DMS 273 (cell line): Measurements from ENCODE around the gene CLEC4D.
"Not testable (repeated sequence)": the region's sequence is repeated elsewhere in the genome, so short reads cannot be mapped to it uniquely, and the experiment has no call there.

Source experiments
- DNase-seq: peaks from one replicate; lab custom pipeline; 2025; ENCODE audit not compliant: unreplicated experiment; lab: John Stamatoyannopoulos, UW

Gene CLEC4D

DNA sequence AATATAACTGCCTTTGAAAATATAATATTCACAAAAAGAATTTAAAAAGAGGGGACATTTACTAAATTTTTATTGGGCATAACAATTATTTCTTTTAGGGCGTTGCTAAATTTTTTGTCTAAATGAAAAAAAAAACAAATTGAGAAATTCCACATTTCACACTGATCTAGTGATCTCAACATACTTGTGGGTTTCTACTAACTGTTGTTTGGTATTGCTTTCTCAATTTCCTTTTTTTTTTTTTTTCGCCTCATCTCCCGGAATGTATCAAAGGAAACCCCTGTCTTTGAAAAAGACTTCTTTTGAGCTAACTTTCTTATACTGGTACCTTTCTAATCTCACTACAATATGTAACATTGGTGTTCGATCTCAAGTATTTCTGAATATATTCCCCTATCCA lies at the start of gene CLEC4D:
CLEC4D (plus strand) TSS at position 248 of the 400 bp plus-strand sequence. CDS start 230 bp downstream, outside the sequence.
- DNase-seq = no peak

DNA sequence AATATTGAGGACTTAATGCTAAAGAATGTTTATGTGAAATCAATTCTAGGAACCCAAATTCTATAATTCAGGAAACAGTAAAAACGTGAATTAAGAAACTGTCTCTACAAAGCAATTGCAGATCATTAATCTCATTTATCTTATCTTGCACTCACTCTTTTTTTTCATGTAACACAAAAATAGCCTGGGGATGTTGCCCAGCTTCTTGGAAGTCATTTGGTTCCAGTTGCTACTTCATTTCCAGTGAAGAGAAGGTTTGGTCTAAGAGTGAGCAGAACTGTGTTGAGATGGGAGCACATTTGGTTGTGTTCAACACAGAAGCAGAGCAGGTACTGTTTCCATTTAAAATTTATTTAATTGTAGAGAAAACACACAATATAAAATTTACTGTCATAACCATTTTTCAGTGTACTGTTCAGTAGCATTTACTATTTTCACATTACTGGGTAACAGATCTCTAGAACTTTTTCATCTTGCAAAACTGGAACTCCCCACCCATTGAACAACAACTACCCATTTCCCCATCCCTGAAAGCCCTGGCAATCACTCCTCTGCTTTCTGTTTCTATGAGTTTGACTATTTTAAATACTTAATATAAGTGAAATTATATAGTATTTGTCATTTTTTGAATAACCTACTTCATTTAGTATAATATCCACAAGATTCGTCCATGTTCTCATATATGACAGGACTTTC lies 47.9 kb upstream of the CLEC4D start:
- no peak for DNase-seq

DNA sequence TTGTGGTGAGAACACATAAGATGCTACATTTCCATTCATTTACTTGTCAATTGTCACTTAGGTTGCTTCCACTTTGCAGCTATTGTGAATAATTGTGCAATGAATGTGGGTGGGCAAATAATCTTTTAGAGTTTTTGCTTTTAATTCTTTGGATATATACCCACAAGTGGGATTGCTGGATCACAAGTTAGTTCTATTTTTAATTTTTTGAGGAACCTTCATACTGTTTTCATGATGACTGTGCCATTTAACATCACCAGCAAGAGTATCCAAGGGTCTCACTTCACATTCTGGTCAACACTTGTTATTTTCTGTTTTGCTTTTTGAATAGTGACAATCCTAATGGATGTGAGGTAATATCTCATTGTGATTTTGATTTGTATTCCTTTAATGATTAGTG lies 47.1 kb upstream of the CLEC4D start:
- no peak for DNase-seq

DNA sequence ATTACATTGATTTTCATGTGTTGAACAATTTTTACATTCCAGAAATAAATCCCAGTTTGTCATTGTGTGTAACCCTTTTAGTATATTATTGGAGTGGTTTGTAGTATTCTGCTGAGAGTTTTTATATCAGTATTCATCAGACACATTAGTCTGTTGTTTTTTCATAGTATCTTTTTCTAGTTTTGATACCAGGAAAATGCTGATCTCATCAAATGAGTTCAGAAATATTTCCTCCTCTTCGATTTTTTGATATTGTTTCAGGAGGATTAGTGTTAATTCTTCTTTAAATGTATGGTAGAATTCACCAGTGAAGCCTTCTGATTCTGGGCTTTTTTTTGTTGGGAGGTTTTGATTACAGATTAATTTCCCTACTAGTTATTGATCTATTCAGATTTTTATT lies 42.2 kb upstream of the CLEC4D start:
- no peak for DNase-seq

DNA sequence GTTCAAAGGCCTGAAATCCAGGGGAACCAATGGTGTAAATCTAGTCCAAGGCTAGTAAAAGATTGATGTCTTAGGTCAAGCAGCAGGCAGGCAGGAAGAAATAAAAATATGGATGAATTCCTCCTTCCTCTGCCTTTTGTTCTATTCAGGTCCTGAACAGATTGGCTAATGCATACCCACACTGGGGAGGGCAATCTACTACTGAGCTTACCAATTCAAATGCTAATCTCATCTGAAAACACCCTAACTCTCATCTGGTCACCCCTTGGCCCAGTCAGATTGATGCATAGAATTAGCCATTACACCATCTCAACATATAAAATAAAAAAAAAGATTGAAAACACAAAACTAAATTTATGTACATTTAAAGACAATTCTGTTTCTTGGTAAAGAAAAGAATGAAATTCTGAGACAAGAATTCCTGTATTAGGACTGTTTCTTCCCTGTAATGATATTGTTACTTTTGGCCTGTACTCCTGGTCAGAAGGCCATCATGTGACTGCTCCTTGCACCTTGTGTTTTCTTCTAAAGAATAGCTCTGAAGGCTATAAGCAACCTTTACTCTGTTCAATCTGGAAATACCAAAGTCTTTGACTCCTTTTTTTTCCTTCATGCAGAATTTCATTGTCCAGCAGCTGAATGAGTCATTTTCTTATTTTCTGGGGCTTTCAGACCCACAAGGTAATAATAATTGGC lies 37.6 kb upstream of the CLEC4D start:
- no peak for DNase-seq

DNA sequence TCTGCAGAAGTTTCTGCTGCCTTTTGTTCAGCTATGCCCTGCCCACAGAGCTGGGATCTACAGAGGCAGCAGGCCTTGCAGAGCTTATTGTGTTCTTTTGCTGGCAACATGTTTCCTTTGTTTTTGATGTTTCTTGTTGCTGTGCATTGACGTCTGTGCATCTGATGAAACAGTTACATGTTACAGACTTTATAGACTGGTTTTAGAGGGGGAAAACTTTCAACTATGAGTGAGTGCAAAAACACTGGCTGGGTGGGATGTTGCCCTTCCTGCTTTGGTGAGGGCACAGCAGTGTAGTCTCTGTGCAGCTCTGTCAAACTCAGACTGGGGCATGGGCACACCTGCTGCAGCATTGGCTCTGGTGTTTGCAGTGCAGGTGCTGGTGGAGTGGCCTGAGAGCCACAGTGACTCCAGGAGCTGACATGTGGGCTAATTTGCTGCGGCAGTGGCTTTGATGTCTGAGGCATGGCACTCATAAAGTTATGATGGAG lies 30.7 kb upstream of the CLEC4D start:
- no peak for DNase-seq

DNA sequence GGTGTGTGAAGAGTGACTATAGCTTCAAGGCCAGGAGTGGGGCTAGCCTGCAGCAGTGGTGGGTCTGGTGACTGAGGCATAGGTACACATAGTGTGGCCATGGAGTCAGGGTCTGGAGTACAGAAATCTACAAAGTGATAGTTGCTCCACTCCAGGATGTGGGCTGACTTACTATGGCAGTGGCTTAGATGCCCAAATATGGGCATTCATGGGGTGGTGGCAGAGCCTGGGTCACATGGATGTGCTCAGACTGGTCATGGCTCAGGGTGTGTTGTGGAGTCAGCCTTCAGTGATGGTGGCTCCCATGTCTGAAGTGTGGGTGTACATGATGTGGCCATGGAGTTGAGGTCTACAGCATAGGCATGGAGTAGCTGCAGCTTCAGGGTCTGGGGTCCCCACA lies 30.2 kb upstream of the CLEC4D start:
- no peak for DNase-seq

DNA sequence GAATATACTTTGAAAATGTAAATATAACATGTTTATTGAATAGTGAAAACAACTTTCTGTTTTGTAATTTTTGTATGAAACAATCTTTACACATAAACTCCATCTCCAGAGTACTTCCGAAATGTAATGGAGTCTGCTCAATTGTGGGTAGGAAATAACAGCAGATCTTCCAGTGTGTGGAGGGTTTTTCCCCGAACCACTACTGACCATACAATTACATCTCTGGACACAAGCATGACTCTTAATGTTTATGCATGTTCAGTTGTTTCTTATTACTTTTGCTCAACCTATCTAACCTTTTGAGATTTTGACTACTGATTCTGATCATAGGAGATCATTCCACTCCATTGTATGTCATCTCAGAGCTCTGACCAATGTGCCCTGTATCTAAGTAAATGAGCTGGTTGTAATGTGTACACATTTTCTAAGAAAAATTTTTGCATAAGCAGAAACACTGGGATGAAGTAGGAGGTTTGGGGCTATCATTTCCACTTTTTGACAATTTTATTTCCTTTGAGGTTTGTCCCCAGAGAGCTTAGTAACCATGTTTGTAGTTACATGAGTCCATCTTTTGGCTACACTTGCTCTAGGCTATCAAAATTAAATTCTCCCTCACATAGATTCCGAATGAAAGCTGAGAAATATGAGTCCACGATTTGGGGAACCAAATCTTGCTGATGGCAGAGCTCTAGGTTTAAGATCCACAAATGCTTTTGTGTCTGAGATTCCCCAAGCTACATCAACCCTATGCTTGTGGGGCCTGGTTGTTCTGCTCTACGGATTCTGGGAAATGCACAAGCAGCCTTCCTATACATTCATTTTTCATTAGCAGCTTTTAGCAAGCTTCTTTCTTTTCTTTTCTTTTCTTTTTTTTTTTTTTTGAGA lies 21.4 kb upstream of the CLEC4D start:
- no peak for DNase-seq

DNA sequence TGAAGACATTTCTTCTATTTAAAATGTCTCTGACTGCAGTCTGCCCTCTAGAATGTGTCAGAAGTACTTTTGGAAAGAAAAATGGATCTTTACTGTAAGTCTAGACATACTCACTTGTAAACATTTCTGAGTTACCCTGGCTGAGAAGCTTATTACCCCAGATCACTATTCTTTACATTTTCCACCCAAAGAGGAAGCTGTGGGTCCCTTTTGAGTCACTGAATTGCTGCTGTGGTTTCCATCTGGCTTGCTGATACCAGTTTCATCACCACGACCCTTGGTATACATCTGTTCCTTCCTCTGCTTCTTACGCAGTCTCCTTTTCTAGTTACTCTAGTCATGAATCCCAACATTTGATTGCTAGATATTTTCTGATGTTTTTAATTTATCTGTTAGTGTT lies 20.2 kb upstream of the CLEC4D start:
- DNase-seq = no peak

DNA sequence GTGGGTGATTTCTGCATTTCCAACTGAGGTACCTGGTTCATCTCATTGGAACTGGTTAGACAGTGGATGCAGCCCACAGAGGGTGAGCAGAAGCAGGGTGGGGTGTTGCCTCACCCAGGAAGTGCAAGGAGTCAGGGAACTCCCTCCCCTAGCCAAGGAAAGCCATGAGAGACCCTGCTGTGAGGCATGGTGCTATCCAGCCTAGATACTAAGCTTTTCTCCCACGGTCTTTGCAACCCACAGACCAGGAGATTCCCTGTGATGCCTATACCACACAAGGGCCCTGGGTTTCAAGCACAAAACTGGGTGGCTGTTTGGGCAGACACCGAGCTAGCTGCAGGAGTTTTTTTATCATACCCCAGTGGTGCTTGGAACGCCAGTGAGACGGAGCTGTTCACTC lies 17.6 kb upstream of the CLEC4D start:
- not testable (repeated sequence) for DNase-seq

DNA sequence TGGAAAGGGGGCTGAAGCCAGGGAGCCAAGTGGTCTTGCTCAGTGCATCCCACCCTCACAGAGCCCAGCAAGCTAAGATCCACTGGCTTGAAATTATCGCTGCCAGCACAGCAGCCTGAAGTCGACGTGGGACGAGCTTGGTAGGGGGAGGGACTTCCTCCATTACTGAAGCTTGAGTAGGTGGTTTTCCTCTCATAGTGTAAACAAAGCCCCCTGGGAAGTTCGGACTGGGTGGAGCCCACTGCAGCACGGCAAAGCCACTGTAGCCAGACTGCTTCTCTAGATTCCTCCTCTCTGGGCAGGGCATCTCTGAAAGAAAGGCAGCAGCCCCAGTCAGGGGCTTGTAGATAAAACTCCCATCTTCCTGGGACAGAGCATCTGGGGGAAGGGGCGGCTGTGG lies 17.2 kb upstream of the CLEC4D start:
- DNase-seq = not testable (repeated sequence)

DNA sequence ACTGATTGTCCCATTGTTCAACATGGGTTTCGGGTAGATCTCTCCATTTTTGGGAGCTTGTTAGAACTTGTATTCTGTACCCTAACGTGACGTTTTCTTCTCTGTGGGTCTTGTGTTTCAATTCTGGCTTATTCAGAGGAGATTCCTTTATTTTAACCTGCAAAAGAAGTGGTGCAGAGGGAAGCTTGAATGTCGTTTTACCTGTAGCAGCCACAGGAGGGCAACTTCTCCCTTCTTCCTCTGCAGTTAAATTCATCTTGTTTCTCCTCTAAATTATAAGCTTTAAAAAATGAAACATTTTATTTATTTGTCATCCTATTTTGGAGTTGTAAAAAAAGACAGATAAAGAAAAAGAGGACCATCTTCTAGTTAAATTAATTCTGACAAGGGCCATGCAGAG lies 13.7 kb upstream of the CLEC4D start:
- no peak for DNase-seq

DNA sequence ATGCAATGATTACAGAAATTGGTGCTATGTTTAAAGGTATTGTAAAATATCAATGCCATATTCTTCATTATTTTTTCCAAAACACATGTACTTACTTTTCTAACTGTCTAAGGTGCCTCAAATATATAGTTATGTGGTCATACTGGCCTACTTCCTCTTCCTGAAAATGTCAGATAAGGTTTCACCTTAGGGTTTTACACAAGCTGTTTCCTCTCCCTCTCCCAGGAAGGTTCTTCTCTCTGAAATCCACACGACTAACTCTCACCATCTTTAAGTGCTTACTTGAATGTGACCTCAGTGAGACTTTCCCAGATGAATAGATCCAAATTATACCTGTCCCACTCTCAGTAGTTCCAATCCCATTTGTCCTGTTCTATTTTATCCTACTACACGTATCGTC lies 11.6 kb upstream of the CLEC4D start:
- no peak for DNase-seq

DNA sequence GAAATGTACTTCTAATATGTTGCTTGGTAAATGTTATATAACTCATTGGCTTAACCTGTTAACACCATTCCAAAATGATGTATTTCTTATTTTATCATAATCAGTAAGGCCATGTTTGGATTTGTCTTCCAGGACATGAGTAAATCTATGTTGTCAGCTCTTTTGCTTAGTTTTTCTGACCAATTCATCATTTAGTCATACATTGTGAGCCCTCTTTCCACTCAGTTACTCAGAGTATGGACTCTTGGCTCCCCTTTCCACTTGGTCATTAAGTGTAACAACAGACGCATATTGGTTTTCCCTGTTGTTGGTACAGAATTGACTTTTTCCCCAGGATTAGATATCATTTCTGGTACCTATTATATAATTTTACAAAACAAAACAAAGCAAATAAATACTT lies 9.0 kb upstream of the CLEC4D start:
- DNase-seq = no peak

DNA sequence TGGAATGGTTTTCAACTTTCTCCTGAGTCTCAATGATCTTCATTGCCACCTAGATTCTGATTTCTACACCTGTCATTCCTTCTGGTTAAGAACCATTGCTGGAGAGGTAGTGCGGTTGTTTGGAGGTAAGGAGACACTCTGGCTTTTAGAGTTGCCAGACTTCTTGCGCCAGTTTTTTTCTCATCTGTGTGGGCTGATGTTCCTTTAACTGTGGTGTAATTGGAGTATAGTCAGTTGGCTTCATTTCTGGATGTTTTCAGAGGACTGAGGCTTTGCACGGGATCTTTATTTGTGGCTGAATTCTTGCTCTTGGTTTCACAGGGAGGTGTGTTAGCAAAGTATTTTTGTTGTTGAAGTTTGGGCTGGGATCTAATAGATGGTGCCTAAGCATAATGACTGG lies 5.7 kb upstream of the CLEC4D start:
- no peak for DNase-seq

DNA sequence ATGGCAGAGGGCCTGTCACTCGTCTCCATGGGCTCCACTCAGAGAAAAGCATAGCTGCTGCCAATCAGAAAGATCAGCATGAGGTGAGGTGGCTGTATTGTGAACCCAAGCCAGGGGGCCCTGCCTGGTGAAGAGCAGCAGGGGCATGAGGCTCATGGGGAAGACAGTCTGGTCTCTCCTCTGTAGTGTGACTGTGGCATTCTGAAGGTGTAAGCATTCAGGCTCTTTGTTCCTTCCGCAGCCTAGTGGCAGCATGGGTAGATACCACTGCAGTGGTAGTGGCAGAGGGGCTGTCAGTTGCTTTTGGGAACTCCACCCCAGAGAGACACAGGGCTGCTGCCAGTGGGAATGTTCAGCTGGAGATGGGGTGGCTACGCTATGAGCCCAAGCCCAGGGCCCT lies 5.1 kb upstream of the CLEC4D start:
- DNase-seq = no peak

DNA sequence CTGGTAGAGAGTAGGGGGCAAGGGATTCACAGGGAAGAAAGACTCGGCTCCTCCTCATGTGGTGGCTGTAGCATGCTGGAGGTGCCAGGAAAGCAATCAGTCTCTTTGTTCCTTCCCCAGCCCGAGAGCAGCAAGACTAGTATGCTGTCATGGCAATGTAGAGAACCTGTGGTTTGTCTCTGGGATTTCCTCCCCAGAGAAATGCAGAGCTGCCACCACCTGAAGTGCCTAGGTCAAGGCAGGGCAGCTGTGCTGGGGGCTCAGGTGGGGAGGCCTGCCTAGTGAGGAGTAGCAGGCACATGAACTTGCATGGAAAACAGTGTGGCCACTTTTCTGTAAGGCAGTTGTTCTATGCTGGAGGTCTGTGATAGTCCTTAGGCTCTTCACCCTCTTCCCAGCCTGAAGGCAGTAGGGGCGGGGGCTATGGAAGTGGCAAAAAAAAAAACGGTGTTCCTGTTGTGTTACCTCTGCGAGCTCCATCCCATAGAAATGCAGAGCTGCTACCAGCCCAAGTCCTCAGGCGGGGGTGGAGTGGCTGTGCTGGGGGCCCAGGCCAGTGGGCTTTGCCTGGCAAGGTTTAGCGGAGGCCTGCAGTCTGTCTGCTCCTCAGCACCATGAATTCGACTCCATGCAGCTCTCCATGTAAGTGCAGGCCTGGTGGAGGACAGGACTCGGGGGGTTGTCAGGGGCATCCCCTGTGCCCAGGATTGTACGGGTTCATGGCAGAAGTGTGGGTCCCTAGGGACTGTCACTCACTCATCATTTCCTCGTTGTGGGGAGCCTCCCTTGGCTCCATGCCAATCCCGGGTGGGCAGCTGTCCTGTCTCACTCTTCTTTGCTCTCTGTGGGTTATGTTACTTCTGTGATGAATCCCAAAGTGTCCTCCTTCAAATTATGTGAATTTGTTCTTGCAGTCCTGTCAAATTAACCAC lies 4.1 kb upstream of the CLEC4D start:
- DNase-seq = no peak

DNA sequence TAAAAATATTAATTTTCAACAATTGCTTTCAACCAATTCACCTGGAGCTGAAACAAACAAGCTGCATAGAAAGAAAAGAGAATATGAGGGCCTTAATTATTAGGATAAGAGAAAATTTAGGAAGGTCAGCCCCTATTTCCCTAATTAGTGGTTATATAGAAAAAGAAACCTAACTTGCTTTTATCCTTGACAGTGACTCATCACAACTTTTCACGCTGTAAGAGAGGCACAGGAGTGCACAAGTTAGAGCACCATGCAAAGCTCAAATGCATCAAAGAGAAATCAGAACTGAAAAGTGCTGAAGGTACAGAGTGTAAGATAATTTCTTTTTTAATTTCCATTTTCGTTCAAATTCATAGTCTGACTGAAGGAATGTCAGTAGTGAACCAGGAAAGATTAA lies 4.7 kb downstream of the CLEC4D start:
- no peak for DNase-seq

DNA sequence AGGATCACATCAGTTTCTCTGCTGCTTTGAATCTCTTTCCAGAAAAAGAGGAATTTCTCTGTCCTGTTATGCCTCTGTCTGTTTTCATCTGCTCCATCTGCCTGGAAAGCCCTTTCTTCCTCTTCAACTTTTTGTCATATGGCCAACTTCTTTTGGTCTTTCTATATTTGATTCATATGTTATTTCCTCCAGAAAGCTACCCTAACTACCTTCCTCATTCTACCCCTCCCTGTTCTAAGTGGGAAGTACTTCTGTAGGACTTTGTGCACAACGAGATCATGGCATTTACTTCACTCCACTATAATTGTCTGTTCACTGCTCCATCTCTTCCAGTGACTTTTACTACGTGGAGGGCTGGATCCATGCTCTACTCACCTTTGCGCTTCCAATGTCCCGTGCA lies 5.9 kb downstream of the CLEC4D start:
- no peak for DNase-seq

DNA sequence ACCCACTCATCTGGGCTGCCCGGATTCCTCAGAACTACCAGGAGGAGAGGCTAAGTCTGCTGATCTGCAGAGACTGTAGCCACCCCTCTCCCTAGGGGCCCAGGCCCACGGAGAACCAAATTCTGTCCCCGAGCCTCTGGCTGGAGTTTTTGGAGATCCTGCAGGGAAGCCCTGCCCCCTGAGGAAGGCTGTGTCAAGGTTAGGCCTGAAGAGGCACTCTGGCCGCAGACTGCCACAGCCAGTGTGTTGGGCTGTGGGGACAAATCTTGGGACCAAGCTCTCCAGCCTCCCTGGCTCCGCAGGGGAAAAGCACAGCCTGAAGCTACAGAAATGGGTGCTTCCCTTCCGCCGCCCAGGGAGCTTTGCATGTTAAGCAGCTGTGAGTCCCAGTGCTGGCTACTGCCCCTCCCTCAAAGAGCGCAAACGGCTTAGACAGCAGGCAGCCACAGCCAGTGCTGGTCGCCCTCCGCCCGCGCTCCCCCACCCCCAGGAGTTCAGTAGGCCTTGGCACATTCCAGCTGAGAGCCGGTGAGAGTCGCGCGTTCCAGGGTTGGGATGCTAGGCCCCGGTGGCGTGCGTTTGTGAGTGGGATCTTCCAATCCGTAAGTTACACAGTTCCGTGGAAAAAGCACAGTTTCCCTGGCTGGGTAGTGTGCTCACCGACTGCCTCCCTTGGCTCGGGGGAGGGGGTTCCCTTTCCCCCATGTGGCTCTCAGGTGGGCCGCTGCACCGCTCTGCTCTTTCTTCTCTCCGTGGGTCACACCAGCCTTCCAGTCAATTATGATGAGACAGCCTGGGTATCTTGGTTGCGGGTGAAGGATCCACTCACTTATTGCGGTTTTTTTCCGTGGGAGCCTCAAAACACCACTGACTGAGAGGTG lies 14.2 kb downstream of the CLEC4D start:
- no peak for DNase-seq
